Ishikawa (cell line): Measurements from ENCODE around the gene SIGLEC12.

Experiments
- CEBPB ChIP-seq: IDR thresholded peaks from 2 replicates; pipeline ENCODE4 v1.6.1; 2012
- CREB1 ChIP-seq: IDR thresholded peaks from 2 replicates; pipeline ENCODE4 v1.6.1; 2012; ENCODE audit warnings: low read depth
- EGR1 ChIP-seq: IDR thresholded peaks from 2 replicates; pipeline ENCODE4 v1.6.1; 2012
- EP300 ChIP-seq: IDR thresholded peaks from 2 replicates; pipeline ENCODE4 v1.6.1; 2012; ENCODE audit warnings: borderline replicate concordance
- FOXM1 ChIP-seq: IDR thresholded peaks from 2 replicates; pipeline ENCODE4 v1.6.1; 2012; ENCODE audit warnings: low read depth, borderline replicate concordance
- NFIC ChIP-seq: IDR thresholded peaks from 2 replicates; pipeline ENCODE4 v1.6.1; 2012
- RAD21 ChIP-seq: IDR thresholded peaks from 2 replicates; pipeline ENCODE4 v1.6.1; 2012; ENCODE audit warnings: low read depth
- TAF1 ChIP-seq: IDR thresholded peaks from 2 replicates; pipeline ENCODE4 v1.6.1; 2012; ENCODE audit warnings: low read depth, mild to moderate bottlenecking
- TCF12 ChIP-seq: IDR thresholded peaks from 2 replicates; pipeline ENCODE4 v1.6.1; 2012; ENCODE audit warnings: low read depth
- TEAD4 ChIP-seq: IDR thresholded peaks from 2 replicates; pipeline ENCODE4 v1.6.1; 2012
- YY1 ChIP-seq: IDR thresholded peaks from 2 replicates; pipeline ENCODE4 v1.6.1; 2012; ENCODE audit warnings: low read depth
- ZBTB7A ChIP-seq: IDR thresholded peaks from 2 replicates; pipeline ENCODE4 v1.6.1; 2012; ENCODE audit warnings: low read depth
- TF ChIP-seq, protein P1 (sequence below): IDR thresholded peaks from 2 replicates; pipeline ENCODE4 v1.6.1; 2012
- TF ChIP-seq, protein P2 (sequence below): IDR thresholded peaks from 2 replicates; pipeline ENCODE4 v1.6.1; 2012
- TF ChIP-seq, protein P3 (sequence below): IDR thresholded peaks from 2 replicates; pipeline ENCODE4 v1.6.1; 2012; ENCODE audit warnings: low read depth, mild to moderate bottlenecking

Gene SIGLEC12

DNA sequence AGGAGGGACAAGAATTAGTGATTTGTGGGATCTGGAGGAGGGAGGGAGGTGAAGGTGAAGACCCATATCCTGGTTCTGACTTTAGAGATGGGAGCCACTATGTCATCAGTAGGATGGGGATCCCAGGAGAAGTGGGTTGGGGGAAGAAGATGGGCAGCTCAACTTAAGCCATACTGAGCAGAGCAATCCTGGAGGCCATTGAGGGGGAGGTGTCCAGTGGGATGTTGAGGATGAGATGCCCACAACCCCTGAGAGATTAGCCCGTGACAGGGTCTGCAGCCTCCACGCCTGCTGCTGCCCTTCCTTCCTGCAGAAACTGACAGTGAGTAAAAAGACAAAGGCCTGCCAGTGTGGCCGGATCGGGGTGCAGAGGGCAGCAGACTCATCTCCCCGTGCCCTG lies 41.1 kb upstream of the SIGLEC12 start:
- no peak for TF ChIP-seq RAD21

DNA sequence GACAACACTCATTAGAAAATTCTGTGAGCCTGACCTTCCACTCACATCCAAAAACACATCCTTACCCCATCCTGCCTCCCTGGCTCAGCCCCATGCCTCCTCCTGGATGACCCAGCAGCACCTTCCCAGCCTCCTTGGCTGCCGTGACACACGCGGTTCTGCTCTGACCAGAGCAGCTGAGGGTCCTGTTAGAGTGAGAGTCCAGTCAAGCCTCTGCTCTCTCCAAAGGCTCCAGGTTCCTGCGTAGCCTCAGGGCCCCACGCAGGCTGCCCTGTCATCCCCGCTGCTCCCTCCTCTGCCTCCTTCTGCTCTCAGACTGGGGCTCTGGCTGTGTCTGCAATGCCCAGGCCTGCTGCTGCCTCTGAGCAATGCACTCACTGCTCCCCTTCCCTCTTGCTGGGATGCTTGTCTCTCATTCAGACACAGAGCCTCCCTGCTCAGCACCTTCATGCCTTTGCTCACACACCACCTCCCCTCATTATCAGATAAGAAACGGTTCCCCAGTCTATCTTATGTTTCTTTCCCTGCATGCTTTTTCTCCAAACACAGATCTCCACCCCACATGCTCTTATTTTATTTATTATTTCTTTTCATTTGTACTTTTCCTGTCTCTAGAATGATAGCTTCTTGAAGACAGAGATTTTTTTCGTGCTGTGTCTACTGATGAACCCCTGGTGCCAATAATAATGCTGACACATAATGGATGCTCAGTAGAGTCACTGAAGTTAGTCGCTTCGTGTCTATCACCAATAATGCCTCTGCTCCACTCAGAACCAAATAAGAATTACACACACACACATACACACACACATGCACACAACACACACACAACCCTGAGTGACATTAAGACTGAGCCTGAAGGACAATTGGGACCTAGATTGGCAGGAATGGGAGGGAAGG lies 40.1 kb upstream of the SIGLEC12 start:
- TF ChIP-seq FOXM1 (no peak), EGR1 (no peak), CREB1 (no peak), TCF12 (no peak), ZBTB7A (no peak)

DNA sequence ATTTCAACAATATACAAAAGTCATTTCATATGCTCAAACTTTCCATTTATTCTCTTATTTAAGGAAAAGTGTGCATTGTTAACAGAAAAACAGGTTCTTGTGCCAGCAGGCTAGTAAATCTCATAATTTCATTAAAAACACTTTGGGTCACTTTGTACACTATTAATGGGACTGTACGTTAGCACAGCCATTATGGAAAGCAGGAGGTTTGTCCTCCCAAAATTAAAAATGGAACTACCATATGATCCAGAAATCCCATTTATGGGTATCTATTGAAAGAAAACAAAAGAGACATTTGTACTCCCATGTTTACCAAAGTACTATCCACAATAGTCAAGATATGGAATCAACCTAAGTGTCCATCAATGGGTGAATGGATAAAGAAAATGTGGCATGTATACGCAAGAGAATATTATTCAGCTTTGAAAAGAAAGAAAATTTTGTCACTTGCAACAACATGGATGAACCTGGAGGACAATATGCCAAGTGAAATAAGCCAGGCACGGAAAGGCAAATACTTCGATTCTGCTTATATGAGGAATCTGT lies 38.3 kb upstream of the SIGLEC12 start:
- TF ChIP-seq EP300, result no peak
- TF ChIP-seq, protein P1, sequence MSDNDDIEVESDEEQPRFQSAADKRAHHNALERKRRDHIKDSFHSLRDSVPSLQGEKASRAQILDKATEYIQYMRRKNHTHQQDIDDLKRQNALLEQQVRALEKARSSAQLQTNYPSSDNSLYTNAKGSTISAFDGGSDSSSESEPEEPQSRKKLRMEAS, result no peak
- TF ChIP-seq NFIC, result no peak
- no peak for TF ChIP-seq CEBPB
- no peak for TF ChIP-seq RAD21
- no peak for TF ChIP-seq TCF12
- no peak for TF ChIP-seq FOXM1
- TF ChIP-seq CREB1, result no peak
- TF ChIP-seq, protein P2, sequence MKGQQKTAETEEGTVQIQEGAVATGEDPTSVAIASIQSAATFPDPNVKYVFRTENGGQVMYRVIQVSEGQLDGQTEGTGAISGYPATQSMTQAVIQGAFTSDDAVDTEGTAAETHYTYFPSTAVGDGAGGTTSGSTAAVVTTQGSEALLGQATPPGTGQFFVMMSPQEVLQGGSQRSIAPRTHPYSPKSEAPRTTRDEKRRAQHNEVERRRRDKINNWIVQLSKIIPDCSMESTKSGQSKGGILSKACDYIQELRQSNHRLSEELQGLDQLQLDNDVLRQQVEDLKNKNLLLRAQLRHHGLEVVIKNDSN, result no peak
- no peak for TF ChIP-seq ZBTB7A
- no peak for TF ChIP-seq EGR1
- TF ChIP-seq TAF1, result no peak
- TF ChIP-seq TEAD4, result no peak
- TF ChIP-seq, protein P3, sequence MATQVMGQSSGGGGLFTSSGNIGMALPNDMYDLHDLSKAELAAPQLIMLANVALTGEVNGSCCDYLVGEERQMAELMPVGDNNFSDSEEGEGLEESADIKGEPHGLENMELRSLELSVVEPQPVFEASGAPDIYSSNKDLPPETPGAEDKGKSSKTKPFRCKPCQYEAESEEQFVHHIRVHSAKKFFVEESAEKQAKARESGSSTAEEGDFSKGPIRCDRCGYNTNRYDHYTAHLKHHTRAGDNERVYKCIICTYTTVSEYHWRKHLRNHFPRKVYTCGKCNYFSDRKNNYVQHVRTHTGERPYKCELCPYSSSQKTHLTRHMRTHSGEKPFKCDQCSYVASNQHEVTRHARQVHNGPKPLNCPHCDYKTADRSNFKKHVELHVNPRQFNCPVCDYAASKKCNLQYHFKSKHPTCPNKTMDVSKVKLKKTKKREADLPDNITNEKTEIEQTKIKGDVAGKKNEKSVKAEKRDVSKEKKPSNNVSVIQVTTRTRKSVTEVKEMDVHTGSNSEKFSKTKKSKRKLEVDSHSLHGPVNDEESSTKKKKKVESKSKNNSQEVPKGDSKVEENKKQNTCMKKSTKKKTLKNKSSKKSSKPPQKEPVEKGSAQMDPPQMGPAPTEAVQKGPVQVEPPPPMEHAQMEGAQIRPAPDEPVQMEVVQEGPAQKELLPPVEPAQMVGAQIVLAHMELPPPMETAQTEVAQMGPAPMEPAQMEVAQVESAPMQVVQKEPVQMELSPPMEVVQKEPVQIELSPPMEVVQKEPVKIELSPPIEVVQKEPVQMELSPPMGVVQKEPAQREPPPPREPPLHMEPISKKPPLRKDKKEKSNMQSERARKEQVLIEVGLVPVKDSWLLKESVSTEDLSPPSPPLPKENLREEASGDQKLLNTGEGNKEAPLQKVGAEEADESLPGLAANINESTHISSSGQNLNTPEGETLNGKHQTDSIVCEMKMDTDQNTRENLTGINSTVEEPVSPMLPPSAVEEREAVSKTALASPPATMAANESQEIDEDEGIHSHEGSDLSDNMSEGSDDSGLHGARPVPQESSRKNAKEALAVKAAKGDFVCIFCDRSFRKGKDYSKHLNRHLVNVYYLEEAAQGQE, result no peak
- TF ChIP-seq YY1, result no peak

DNA sequence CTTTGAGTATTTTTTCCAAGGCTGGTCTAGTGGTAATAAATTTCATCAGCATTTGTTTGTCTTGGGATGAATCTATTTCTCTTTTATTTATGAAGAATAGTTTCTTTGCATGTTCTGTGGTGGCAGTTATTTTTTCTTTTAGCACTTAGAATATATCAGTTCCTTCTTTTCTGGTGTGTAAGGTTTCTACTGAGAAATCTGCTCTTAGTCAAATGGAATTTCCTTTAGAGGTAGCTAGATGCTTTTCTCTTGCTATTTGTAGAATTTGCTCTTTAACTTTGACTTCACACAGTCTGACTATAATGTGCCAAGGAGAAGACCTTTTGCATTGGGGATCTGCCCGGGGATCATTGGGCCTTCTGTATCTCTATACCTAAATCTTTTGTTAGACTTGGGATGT lies 33.9 kb upstream of the SIGLEC12 start:
- TF ChIP-seq YY1, result no peak
- TF ChIP-seq EP300, result no peak
- TF ChIP-seq, protein P3, result no peak
- no peak for TF ChIP-seq ZBTB7A
- TF ChIP-seq, protein P1, result no peak
- TF ChIP-seq TEAD4, result no peak
- no peak for TF ChIP-seq TAF1
- TF ChIP-seq EGR1, result no peak
- no peak for TF ChIP-seq NFIC
- no peak for TF ChIP-seq TCF12
- no peak for TF ChIP-seq CEBPB
- TF ChIP-seq CREB1, result no peak

DNA sequence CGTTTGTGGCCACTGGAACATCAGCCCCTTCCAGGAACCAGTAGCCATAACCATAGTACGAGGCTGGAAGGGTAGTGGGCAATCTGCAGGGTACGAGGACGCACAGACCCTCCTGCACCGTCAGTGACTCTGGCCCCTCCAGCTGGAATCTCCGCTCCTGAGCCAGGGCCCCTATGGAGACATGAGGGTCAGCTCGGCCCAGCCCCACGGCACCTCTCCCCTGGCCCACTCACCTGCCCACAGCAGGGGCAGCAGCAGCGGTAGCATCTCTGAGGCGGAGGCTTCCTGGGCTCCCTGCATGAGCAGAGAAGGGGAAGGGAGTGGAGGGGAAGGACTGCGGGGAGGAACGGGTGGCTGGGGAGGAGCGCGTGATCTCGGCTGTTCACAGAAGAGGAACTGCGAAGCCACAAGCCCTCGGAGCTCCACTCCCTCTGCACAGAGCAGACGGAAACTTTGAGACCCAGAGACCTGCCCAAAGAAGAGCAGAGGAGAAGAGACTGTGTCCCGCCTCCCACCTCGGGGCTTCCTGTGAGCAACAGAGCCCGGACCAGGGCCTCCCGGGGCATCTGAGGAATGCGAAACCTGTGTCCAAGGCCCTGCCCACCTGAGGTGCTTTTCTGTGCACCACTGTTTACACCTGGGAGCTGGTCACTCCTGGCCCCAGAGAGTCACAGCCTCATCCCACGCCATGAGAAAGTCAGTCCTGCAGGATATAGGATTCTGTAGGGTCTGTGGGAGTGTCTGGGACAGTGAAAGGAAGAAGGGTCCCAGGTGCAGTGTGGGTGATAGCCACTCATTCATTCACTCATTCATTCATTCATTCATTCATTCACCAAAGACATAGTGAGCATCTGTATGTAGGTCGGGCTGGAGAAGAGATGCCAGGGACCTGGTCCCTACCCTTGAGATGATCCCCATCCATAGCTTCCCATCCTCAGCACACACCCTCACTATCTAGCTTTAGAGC lies 30.0 kb upstream of the SIGLEC12 start, which contains the start of gene SIGLEC6:
Gene SIGLEC6, minus strand, starts transcription at position 322 of the 967 bp plus-strand sequence. Its CDS starts 22 bp downstream, at position 300.
- TF ChIP-seq EGR1 (no peak), ZBTB7A (no peak), CEBPB (no peak), RAD21 (no peak), EP300 (no peak), YY1 (no peak), TEAD4 (no peak), FOXM1 (no peak), CREB1 (no peak), TAF1 (no peak), TCF12 (no peak), NFIC (no peak)
- TF ChIP-seq, protein P3, result no peak
- TF ChIP-seq, protein P2, result no peak
- TF ChIP-seq, protein P1, result no peak
